ENCODE results near the gene THSD7A. TPM values are rescaled to one million over a fixed set of nuclear protein-coding genes. Genes with fewer than 3 reads are reported as not detected.

THSD7A gene
- polyA plus RNA-seq, 1 donor (not counting 4 experiments of a cell fraction or from before 2014, with no cell fraction given) = not detected

GRCh38 chr7:11665357-11665756 is 166.6 kb downstream of the THSD7A start:
- dilution Hi-C loops (cut with MboI; ENCODE audit: extremely low pct_ligation_motif_present, low sequenced_read_pairs) = no loop called here
- Histone ChIP-seq H2AFZ (ENCODE audit: control insufficient read depth, low read length) (no peak overlapping the region), H3K9me3 (ENCODE audit: control insufficient read depth, low read depth, low read length) (no peaks in the 10 kb centered on the region), H3K9me1 (ENCODE audit: control insufficient read depth, extremely low read depth, insufficient read depth, low read length) (no peaks in the 10 kb centered on the region), H3K27ac (ENCODE audit: control insufficient read depth, insufficient read depth, low read length) (no peak overlapping the region), H3K36me3 (ENCODE audit: control insufficient read depth in 2 of 2, extremely low read depth in 1 of 2, insufficient read depth in 2 of 2, low read length in 2 of 2) (no peaks in the 10 kb centered on the region), H3K4me3 (ENCODE audit: control insufficient read depth in 2 of 3, extremely low read depth in 1 of 3, insufficient read depth in 2 of 3, low read depth in 1 of 3, low read length in 3 of 3) (no peak overlapping the region), H4K20me1 (ENCODE audit: control insufficient read depth, extremely low read depth, insufficient read depth, low read length) (no peaks in the 10 kb centered on the region), H3K79me2 (ENCODE audit: control insufficient read depth, insufficient read depth, low read length) (no peaks in the 10 kb centered on the region), H3K27me3 (ENCODE audit: control insufficient read depth, extremely low read depth, insufficient read depth, low read length) (no peaks in the 10 kb centered on the region), H3K4me1 (ENCODE audit: control insufficient read depth, extremely low read depth, insufficient read depth, low read length) (no peaks in the 10 kb centered on the region), H3K9ac (ENCODE audit: control insufficient read depth, extremely low read depth, insufficient read depth, low read length) (no peak overlapping the region), H3K4me2 (ENCODE audit: control insufficient read depth, extremely low read depth, insufficient read depth, low read depth, low read length) (no peak overlapping the region)
- DNase-seq (ENCODE audit: low read depth, low spot score) (no peak), FAIRE-seq (no peak)
- TF ChIP-seq EZH2 (IDR thresholded peaks at IDR 0.05; ENCODE audit: low read length) = no peak

- dilution Hi-C loops (cut with MboI; ENCODE audit: extremely low pct_ligation_motif_present, low sequenced_read_pairs) = no loop called here
- no peak overlapping the region for H2AFZ ChIP-seq (ENCODE audit: control insufficient read depth, low read length)
Observed at GRCh38 chr7:11655642-11656041, 176.4 kb downstream of the THSD7A start.

GRCh38 chr7:11655163-11655562 is 176.8 kb downstream of the THSD7A start:
- Histone ChIP-seq H3K4me2 (ENCODE audit: control insufficient read depth, extremely low read depth, insufficient read depth, low read depth, low read length) (no peak overlapping the region), H3K9me1 (ENCODE audit: control insufficient read depth, extremely low read depth, insufficient read depth, low read length) (no peaks in the 10 kb centered on the region), H3K27me3 (ENCODE audit: control insufficient read depth, extremely low read depth, insufficient read depth, low read length) (no peaks in the 10 kb centered on the region), H3K4me1 (ENCODE audit: control insufficient read depth, extremely low read depth, insufficient read depth, low read length) (no peaks in the 10 kb centered on the region), H3K9me3 (ENCODE audit: control insufficient read depth, low read depth, low read length) (no peaks in the 10 kb centered on the region), H2AFZ (ENCODE audit: control insufficient read depth, low read length) (no peak overlapping the region), H3K9ac (ENCODE audit: control insufficient read depth, extremely low read depth, insufficient read depth, low read length) (no peak overlapping the region), H3K79me2 (ENCODE audit: control insufficient read depth, insufficient read depth, low read length) (no peaks in the 10 kb centered on the region), H3K4me3 (ENCODE audit: control insufficient read depth in 2 of 3, extremely low read depth in 1 of 3, insufficient read depth in 2 of 3, low read depth in 1 of 3, low read length in 3 of 3) (no peak overlapping the region), H3K36me3 (ENCODE audit: control insufficient read depth in 2 of 2, extremely low read depth in 1 of 2, insufficient read depth in 2 of 2, low read length in 2 of 2) (no peaks in the 10 kb centered on the region), H4K20me1 (ENCODE audit: control insufficient read depth, extremely low read depth, insufficient read depth, low read length) (no peaks in the 10 kb centered on the region), H3K27ac (ENCODE audit: control insufficient read depth, insufficient read depth, low read length) (no peak overlapping the region)
- dilution Hi-C loops (cut with MboI; ENCODE audit: extremely low pct_ligation_motif_present, low sequenced_read_pairs) = no loop called here
- no peak for DNase-seq (ENCODE audit: low read depth, low spot score)
- TF ChIP-seq, protein P1, sequence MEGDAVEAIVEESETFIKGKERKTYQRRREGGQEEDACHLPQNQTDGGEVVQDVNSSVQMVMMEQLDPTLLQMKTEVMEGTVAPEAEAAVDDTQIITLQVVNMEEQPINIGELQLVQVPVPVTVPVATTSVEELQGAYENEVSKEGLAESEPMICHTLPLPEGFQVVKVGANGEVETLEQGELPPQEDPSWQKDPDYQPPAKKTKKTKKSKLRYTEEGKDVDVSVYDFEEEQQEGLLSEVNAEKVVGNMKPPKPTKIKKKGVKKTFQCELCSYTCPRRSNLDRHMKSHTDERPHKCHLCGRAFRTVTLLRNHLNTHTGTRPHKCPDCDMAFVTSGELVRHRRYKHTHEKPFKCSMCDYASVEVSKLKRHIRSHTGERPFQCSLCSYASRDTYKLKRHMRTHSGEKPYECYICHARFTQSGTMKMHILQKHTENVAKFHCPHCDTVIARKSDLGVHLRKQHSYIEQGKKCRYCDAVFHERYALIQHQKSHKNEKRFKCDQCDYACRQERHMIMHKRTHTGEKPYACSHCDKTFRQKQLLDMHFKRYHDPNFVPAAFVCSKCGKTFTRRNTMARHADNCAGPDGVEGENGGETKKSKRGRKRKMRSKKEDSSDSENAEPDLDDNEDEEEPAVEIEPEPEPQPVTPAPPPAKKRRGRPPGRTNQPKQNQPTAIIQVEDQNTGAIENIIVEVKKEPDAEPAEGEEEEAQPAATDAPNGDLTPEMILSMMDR (optimal IDR thresholded peaks at IDR 0.05 in 1 of 3, IDR thresholded peaks at IDR 0.05 in 1 of 3, conservative IDR thresholded peaks at IDR 0.05 in 1 of 3; ENCODE audit: extremely low read depth in 1 of 3, insufficient read depth in 2 of 3, low read length in 3 of 3) = no peak
- no peak for TF ChIP-seq EZH2 (IDR thresholded peaks at IDR 0.05; ENCODE audit: low read length)
- no peak for FAIRE-seq

More at GRCh38 chr7:11655642-11656041, 176.4 kb downstream of the THSD7A start:
- FAIRE-seq (no peak), DNase-seq (ENCODE audit: low read depth, low spot score) (no peak)
- Histone ChIP-seq H3K9ac (ENCODE audit: control insufficient read depth, extremely low read depth, insufficient read depth, low read length) (no peak overlapping the region), H3K79me2 (ENCODE audit: control insufficient read depth, insufficient read depth, low read length) (no peaks in the 10 kb centered on the region), H3K27me3 (ENCODE audit: control insufficient read depth, extremely low read depth, insufficient read depth, low read length) (no peaks in the 10 kb centered on the region), H3K9me1 (ENCODE audit: control insufficient read depth, extremely low read depth, insufficient read depth, low read length) (no peaks in the 10 kb centered on the region), H3K4me1 (ENCODE audit: control insufficient read depth, extremely low read depth, insufficient read depth, low read length) (no peaks in the 10 kb centered on the region), H3K4me3 (ENCODE audit: control insufficient read depth in 2 of 3, extremely low read depth in 1 of 3, insufficient read depth in 2 of 3, low read depth in 1 of 3, low read length in 3 of 3) (no peak overlapping the region), H3K9me3 (ENCODE audit: control insufficient read depth, low read depth, low read length) (no peaks in the 10 kb centered on the region), H3K27ac (ENCODE audit: control insufficient read depth, insufficient read depth, low read length) (no peak overlapping the region), H3K36me3 (ENCODE audit: control insufficient read depth in 2 of 2, extremely low read depth in 1 of 2, insufficient read depth in 2 of 2, low read length in 2 of 2) (no peaks in the 10 kb centered on the region), H3K4me2 (ENCODE audit: control insufficient read depth, extremely low read depth, insufficient read depth, low read depth, low read length) (no peak overlapping the region), H4K20me1 (ENCODE audit: control insufficient read depth, extremely low read depth, insufficient read depth, low read length) (no peaks in the 10 kb centered on the region)
- no peak for TF ChIP-seq EZH2 (IDR thresholded peaks at IDR 0.05; ENCODE audit: low read length)

All from keratinocyte (primary cell).